Amniotic stem cell (primary cell): ENCODE data around the gene SLC29A2.

Source experiments
- DNase-seq: peaks from one replicate; lab custom pipeline; 2025; lab: John Stamatoyannopoulos, UW

SLC29A2 gene

DNA sequence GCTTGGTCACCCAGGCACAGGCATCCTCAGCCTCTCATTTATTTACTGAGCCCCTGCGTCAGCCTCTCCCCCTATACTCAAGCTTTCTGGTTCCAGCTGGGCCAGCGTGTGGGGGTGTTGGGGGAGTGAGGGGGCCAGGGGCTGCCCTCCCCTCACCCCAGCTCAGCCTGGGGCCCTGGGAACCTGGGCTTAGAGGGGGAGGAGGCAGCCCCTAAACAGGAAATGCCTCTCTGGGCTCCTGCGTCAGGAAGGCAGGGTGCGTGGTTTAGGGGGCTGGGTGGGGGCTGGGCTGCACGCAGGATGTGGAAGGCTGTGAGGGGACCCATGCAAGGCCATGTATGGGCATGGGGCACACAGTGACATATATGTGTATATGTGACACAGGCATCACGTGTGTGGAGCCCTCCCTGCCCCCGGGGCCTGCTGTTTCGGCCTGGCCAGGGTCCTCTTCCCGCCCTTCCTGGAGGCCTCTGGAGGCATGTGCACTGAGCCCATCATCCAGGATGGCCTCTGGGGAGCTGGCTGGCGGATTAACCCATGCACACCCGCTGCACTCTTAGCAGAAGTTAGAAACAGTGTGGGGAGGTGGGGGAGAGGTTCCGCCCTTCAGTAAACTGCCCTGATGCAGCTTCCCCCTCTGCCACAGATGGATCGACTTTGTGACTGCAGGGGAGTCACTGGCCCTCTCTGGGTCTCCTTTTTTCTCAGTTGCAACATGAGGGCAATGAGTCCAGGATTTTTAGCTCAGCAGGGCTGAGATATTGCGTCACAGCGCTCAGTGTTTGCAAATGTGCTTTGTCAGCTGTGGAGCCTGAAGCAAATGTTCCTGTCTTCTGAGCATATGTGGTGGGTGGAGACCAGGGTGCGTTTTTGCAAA, 53.6 kb downstream of the SLC29A2 start:
- DNase-seq, result no peak

DNA sequence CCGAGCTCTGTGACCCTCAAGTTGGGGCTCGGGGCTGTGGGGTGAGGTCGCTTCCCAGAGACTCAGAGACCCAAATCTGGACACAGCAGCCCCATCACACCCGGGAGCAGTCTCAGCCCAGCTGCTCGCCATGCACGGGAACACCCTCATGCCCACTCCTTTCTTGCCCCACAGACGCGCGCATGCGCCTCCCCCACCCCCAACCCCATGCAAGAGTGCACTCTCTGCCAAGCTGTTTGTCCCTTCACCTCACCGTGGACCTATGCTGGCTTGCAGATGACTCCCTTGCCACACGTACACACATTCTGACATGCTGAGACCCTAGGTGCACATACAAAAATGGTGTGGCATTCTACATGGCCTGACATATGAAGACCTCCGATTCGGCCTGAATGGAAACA, 54.2 kb downstream of the SLC29A2 start:
- DNase-seq, result no peak

DNA sequence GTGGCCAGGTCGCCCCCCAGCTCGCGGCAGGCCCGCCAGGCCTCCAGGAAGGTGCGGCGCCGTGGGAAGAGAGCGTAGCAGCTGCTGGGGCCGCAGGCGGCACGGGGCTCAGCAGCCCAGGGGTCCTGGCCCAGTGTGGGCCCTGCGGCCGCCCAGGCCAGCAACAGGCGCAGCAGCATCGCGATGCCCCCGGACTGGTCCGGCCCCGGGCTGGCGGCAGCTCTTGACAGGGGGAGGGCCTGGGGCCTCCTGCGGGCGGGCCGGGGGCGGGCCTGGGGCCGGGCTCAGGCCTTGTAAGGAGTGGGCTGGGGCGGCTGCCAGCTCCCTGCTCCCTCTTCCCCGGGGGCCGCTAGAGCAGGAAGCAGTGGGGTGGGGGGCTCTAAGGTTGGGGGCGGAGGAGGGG, 54.7 kb downstream of the SLC29A2 start, which contains the start of gene CD248:
CD248 (minus strand) TSS at position 196 of the 403 bp plus-strand sequence; CDS start at position 179, 17 bp downstream.
- no peak for DNase-seq

DNA sequence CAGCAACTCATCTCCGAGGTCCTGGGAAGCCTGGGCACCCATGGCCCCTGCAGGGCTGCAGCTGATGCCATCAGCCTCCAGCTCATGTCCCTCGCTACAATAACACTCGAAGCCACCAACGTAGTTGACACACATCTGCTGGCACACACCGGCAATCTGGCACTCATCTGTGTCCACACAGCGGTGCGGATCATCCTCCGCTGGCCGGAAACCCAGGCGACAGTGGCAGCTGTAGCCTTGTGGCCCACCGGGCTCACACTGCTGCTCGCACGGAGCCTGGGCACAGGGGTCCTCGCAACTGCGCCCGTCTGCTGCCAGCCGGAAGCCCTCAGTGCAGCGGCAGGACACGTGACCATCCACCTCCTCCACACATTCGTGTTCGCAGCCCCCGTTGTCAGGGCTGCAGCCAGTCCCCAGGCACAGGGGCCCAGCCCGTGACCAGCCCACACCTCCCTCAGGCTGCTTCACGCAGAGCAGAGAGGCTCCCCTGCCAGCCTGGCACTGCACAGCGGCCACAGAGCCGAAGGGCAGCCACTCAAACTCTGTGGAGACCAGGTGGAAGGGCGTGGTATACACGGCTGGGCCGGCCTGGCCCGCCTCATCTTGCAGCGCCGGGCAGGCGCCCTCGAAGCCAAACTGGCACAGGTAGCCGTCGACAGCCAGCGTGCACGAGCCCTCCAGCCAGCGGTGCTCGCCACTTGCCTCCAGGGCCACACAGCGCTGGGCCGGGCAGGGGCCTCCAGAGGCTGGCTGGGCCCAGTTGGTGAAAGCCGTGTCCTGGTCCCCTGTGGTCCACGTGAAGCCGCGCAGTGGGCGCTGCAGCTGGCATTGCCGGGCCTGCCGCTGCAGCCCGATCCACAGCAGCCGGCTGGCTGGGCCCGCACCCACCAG, 55.4 kb downstream of the SLC29A2 start:
- no peak for DNase-seq

DNA sequence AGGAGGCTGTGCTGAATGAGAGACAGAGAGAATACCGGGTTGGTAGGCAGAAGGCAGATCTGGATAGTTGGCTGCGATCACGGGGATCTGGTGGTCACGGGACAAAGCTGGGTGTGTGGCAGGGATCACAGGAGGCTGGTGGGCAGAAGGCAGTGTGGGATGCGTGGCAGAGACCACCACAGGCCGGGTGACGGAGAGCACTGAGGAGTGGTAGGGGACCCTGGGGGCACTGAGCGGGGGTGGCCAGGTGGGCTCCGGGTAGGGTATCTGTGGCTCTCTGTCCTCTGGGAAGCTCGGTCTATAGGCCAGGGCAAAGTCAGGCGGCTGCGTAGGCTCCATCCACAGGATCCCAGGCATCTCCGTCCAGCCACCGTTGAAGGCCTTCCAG, 56.1 kb downstream of the SLC29A2 start:
- DNase-seq, result no peak

DNA sequence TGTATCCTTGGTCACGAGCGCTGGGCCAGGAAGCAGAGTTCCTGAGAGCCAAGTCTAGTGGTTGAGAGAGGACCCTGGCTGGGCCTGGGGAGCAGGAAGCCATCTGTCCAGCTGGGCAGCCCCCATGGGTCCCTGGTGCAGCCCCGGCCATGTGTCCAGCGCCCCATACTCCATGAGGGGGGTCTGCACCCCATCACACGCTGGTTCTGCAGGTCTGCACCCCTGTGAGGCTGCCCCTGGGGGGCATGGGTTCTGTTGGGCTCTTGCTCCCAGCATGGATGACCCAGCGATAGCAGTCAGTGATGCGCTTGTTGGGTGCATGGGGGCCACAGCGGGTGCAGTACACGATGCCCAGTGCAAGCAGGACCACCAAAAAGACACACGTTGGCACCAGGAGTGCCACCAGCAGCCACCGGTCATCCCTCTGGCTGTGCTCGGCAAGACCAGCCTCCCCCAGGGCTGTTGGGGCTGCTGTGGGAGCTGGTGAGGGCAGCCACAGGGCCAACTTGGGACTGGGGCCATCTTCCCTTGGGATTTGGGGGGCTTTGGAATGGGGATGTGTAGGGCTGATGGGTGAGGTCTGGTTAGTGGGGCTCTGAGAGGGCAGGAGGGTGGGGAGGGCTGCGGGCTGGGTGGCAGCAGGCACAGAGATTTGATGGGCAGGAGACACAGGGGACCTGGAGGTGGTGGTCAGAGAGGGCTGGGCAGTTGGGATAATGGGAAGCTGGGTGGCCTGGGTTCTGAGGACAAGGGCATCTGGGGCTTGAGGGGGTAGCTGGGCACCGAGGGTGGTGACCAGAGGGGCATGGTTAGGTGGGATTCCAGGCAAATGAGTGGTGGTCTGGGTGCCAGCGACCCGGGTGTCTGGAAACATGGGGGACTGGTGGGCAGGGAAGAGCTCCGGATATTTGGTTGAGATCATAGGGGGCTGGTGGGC, 56.7 kb downstream of the SLC29A2 start:
- DNase-seq, result no peak

DNA sequence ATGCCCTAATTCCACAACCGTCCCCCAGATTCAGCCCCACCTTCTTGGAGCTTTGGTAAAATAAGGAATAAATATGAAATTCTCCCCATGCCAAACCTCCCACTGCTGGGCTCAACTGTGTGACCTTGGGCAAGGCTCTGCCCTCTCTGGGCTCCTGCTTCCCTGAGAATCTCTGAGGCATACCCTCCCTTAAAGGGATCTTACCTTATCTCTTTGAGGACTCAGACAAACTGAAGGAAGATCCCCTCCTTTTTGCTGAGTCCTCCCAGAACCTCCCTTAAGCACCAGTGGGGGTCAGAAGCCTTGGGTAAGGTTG, 57.4 kb downstream of the SLC29A2 start:
- no peak for DNase-seq

DNA sequence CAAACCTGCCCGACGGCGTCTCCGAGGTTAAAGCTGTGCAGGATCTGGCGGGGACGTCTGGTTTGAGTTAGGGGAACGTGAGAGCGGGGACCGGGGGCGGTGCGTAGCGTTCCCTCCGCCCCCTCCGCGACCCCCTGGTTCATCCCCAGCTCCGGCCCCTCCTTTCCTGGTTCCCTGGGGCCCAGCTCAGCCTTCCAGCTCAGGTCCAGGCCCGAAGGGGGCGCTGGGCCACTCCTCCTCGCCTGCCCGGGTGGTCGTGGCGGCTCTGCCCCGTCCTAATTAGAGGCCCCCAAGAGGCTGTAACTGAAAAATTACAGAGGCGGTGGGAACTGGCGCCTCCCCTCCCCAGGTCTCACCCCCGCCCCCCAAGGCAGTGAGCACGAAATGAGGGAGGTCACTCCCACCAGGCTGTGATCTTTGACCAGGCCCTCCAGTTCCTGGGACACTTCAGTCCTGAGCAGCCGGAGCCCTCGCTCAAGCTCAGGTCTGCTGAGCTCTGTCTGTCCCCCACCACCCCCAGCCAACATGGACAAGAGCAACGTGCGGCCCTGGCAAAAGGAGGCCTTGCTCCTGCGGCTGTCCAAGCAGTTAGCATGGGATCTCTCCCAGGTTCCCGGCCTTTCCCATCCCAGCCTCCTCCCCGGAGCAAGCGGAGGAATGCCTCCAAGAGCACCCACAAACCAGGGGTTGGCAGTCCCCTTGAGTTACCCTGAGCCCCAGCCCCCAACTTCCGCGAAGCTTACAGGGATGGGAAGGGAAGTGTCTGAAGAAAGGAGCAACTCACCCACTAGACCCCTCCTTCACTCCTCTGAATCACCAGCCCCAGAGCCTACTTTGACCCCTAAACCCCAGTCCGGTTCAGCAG, 58.0 kb downstream of the SLC29A2 start:
- no peak for DNase-seq

DNA sequence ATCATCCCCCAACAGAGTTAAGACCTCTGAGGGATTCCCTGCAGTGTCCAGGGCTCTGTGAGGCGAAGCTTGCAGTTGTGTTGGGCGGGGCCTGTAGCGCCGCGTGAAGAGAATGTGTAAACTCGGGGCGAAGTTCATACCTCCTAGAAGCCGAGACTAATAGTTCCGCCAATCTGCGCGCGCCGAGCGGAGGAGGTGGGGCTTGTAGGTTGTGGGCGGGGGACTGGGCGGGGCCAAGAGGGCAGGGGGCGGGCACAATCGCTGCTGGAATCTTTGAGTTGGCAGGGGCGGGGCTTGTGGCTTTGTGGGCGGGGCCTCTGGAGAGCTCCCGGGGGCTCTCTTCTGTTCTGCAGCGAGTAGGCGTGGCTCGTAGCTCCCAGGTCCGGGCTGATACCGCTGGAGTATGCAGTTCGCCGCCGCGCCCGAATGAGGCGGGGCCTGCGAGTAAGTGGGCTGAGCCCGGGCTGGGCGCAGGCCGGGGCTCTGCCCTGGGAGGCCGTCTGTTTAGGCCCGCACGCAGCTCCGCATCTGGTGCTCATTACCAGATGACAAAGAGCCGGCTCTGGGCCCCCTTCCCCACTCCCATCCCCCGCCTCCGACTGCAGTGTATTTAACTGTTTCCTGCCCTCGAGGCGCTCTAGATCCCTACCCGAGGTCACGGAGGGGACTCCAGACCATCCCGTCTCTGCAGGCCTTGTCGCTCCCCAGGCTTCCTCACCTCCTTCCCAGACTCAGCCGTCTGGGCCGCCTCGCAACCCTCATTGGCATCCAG, 58.8 kb downstream of the SLC29A2 start:
- DNase-seq, result peak; percentile 99
